HG03039 (cell line): ENCODE data around the gene VENTX.

Experiments
- ATAC-seq: cut with Tn5 transposase; IDR thresholded peaks from one replicate; pipeline ENCODE4 v1.9.1; 2021; ENCODE audit warnings: mild to moderate bottlenecking, moderate library complexity; ENCODE audit not compliant: unreplicated experiment

VENTX gene

DNA sequence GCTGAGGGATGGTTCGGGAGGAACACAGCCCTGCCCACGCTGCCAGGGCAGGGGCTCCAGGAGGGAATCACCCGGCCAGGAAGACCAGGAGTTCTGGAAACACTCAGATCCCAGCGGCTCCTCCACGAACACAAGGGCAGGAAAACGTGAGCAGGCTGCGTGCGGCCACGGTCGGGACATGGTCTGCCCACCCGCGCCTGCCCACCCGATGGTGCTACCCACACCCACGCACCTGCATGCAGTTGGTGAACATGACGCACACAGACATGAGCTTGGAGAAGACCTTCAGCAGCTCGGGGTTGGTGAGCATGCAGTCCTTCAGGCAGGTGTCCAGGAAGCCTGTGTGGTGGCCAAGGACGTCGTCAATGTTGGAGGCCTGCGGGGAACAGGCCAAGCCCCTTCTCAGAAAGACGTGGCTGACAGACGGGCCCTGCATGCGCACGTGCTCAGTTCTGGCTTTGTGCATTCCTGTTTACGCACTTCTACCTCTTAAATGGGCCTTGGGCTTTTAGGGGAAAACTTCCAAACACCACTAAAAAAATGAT is 45.3 kb downstream of the VENTX start:
- no peak for ATAC-seq

DNA sequence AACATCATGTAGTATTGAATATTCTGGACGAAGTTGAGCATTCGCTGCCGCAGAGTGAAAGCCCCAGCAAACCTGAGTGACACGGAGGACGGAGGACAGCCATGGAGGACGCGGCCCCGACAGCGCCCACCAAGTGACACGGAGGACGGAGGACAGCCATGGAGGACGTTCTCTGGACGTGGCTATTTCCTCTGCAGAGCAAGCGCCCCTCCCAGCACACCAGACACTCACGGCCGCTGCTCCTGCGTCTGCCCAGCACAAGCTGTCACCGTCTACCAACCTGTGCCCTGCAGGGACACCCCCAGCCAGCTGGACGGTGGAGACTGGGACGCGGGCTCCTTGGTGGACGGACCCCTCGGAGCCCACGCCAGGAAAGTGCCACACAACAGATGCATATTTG is 46.3 kb downstream of the VENTX start:
- no peak for ATAC-seq

DNA sequence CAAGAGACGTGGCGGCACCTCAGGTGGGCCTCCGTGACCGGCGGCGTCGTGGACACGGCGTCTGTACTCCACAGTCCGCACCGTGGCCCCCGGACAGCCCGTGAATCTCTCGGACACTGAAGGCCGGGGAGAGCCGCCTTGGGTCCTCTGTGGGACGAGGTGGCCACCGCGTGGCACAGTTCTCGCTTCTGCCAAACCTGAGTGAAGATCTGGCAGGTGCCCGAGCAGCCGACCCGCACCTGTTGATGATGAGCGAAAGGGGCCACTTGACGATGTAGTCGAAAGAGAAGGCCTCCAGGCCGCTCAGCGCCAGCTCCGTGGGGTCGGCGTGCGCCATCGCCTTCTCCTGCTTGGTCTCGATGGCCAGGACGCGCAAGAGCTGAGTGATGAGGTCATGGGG is 47.6 kb downstream of the VENTX start:
- no peak for ATAC-seq

DNA sequence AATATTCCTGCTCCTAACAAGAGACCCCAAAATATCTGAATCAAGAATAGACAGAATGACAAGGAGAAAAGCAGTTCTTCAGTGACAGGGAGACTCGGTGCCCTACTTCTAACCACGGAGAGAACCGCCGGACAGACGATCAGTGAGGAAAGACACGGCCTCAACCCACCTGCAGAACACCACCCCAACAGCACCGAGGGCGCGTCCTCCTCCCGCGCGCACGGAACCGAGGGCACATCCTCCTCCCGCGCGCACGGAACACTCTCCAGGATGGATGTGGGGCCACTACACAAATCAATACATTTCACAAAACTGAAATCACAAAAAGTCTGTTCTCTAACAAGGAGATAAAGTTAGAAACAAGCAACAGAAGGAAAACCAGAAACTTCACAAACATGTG is 48.7 kb downstream of the VENTX start:
- ATAC-seq: no peak

DNA sequence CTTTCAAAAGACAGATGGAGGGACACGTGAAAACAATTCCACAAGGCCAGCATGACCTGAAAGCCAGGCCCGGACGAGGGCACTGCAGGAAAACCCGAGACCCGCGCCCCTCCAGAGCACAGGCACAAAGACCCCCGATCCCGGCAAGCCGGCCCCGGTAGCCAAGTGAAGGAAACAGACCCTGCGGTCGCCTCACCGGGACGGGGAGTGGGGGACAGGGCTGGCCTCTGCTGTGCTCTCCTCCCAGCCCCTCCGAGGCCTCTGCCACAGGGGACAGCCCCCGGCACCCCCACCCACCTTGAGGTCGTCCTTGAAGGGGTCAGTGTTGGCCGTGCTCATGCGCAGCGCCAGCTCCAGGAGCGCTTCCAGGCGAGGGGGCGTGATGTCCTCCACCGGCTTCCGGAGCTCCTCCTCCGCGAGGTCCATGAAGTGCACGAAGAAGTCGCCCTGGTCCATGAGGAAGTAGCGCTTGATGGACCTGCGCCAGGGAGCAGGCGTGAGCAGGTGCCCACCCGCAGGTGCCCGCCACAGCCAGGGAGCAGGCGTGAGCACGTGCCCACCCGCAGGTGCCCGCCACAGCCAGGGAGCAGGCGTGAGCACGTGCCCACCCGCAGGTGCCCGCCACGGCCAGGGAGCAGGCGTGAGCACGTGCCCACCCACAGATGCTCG is 50.3 kb downstream of the VENTX start:
- ATAC-seq: no peak

DNA sequence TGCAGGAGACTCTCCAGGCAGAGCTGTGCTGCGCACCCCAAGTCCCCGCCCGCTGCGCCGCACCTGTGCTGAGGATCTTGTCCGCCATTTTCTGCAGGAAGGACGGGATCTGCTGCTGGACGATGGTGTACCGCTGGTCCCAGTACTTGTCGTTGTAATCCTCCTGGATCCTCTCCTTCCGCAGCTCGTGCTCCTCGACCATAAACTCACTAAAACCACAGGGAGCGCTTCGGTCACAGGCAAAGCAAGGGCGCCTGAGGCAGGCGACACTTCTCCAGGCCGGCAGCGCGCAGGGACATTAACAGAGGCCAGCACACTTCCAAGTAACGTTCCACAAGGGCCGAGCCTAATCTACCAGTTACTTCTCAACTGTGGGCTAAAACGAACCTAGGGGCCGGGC is 52.1 kb downstream of the VENTX start:
- no peak for ATAC-seq
